Fibroblast of skin of left quadriceps (primary cell): Measurements from ENCODE around the gene DAND5.

Experiments used
- DNase-seq, 2 experiments: peaks; one replicate each; pipeline ENCODE4 v3.0.0-alpha.2; 2013; ENCODE audit warnings: low read depth in 2 of 2

The DAND5 gene

DNA sequence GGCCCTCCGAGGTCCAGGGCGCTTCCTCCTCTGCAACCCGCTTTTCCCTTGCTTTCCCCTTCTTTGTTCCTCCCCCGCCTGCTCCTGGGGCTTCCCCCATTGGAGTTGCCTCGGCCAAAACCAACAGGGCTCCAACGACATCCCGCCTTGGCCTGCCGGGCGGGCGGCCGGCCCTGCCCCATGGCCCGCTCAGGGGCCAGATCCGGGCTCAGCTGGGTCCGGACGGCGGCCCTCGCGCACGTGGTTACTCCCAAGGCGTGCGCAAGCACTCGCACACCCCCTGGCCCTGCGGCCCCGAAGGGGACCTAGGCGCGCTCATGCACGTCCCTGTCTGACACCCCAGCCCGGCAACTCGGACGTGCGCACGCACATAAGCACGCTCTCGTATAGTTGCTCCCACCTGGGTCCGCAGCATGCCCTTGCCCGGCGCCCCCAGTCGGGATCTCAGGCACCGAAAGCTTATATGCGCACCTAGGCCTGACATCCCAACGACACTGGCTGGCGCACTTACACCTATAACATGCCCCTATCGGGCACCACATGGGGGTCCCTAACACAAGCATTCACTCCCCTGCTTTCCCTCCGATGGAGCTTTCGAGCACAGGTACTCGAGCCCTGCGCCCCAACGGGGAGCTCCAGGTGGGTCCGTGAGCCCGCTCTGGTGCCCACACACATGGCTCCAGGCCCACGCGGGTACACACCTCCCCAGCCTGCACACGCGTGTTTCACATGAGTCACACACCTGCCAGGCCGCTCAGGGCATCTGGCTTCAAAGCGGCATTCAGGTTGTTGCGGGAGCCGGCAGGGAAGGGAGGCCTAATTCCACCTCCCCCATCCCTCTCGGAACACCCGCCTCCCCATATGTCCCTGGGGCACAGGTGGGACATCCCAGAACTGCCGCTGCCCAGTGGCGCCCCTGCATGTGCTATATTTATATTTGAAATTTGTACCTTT lies 40.9 kb downstream of the DAND5 start:
- DNase-seq = no peak

DNA sequence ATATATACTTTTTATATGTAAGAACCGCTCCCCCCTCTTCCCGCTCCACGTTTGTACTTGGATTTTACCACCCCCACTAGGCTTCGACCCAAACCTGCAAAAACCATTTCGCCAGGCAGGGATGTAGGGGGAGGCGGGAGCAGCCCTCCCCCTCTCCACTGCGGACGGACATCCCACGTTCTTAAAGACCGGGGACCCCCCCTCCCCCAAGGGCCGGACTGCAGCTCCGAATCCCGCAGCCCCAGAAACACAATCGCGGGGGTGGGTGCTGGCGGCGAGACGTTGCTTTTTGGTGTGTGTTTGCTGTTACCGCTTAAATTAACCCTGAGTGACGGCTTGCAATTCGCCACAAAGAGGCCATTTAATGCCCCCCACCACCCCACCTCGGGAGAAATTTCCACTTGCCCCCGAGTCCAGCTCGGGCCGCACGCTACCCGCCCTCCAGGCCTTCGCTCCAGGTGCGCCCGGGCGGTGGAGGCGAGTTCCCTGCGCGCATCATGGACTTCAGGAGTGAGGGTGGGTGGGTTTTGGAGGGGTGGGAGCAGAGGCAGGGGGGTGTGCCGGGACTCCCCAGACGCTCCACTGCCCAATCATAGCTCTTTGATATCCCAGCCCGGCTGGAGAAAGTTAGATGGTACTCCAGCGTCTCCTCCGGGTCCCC lies 41.7 kb downstream of the DAND5 start:
- no peak for DNase-seq

DNA sequence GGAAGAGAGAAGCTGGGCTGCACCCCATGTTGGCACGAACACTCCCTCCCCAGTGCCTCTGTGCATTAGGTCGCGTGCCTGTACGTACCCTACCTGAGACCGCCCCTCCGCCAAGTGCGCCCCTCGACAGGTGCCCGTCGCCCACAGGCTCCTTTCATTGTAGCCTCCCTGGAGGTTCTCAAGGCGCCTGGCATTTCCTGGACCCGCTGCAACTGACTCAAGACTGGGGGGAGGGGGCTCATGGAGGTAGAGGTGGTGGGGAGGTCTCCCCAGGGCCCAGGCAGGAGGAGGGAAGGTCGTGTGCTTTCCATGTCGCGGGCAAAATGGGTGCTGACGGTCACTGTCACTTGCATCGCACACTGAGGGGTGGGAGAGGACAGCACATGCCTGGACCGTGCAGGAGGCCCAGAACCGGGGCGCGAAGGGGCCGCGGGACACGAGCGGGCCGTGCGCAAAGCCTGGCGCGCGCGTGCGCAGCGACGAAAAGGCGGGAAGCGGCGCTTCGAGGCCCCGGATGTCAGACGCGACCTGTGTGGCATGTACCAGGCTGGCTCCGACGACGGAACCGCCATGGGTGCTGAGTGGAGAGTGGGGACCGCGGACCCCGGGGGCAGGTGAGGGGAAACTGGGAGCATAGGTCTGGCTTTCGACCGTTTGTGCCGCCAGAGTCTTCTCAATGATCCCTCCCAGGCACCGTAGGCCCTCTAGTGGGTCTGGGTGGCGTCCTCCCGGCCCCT lies 42.4 kb downstream of the DAND5 start:
- no peak for DNase-seq

DNA sequence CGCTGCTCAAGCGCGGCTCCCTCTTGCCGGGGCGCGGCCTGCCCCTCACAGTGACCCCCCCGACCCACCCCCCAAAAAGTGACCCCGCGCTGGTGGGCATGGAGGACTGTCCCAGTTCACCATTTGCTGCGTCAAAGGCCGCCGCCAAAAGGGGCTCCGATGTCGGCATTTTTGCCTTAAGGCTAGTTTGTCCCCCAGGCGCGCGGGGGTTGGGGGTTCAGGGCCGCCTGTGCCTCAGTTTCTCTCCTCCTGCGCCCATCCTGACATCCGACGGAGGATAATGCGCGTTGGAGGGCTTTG lies 43.0 kb downstream of the DAND5 start:
- DNase-seq = no peak

DNA sequence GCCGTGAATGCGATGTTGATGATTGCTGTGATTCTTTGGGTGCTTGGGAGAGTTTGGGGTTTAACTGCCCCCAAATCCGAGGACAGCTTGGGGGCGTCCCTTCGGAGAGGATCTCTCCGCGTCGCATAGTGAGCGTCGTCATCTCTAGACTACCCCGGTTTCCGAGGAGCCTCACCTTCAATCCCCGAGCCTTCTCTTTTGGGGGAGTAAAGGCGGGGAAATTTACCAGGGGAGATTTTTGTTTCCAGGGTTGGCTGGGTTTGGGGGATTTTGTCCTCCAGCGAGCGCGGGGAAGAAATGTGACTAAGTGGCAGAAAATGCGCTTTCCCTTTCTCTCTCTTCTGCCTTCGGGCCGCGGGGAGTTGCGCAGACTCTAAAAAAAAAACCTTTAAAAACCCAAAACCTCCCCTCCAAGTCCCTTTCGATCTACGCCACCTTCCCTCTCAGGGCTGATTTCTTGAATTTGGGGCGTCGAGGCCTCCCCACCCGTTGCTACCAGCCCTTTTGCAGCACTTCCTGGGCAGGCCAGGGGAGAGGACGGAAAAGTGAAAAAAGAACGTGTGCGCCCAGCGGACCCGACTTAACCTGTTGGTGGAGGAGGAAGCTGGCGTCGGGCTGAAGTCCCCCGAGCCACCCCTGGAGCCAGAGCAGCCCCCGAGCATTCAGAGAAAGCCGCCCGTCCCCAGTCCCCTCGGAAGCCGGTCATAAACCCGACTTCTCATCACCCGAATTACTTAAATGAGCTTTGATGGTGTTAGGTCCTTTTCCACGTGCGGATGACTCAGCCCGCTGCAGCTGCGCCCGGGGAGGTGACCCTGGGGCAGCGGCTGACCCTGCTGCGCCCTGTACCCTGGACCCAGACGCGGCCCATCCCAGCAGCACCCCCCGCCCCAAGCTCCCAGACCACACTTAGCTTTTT lies 43.6 kb downstream of the DAND5 start:
- no peak for DNase-seq

DNA sequence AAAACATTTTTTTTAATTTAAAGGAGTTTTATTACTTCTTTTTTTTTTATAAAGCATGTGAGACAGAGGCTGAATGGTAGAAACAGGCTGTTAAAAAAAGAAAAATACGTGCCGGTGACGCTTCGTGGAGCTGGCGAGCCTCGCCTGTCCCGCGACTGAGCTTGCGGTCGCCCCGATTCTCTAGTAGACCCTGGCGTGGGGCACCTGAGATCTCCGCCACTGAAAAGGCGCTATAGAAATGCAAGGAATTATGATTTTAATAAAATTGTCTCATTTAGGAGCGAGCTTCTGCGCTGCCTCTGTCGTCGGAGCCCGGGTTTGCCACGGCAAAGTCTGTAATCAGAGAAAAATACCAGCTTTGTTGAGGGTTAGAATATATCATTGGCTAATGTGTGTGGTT lies 44.3 kb downstream of the DAND5 start:
- no peak for DNase-seq

DNA sequence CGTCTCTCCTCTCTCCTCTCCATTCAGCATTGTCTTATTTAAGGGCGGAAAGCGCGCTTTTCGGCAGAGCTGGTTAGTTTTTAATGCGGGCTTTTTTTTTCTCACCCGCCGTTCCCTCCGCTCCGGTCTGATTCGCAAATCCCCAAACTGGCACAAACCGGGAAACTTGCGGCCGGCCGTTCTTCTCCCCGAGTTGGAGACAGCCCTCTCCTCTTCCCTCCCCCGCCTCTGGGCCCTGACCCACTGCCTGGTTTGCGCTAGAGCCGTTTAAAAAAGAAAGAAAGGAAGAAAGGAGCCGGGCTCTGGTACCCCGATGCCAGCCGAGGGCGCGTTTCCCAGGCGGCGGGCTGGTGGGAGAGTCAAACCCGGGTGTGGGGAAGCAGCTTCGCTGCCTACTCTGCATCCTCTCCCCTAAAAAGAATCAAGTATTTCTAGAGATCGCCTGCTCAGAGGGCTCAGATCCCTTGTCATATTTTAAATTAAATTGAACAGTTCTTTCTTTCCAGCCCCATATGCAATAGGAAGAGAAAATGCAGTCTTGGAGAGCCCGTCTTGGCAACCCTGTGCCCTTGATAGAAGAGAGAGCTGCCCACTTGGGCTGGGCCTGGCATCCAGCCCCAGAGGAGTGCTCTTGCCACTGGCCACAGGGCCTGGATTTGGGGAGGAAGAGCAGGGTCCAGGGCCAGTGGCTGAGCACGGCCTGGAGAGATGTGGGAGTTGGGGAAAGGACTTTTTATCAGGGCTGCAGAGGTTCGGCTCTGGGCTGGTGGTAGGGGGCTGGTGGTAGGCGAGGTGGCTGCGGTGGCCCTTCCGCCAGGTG lies 44.9 kb downstream of the DAND5 start:
- no peak for DNase-seq

DNA sequence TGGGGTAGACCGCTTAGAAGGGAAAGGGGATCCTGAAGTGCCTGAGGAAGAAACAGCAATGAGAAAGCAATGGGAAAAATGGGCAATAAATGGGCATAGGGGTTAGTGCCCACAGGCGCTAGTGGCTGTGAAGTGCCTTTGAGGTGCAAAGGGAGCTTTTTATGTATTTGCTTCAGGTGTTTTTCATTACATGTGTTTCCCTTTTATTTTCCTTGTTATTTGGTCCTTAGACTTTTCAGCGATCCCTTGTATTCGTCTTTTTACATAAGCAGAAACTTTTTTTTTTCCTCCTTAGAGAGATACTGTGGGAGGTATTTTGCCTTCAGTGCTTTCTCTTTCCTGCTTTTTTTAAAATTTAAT lies 45.5 kb downstream of the DAND5 start:
- DNase-seq = no peak

DNA sequence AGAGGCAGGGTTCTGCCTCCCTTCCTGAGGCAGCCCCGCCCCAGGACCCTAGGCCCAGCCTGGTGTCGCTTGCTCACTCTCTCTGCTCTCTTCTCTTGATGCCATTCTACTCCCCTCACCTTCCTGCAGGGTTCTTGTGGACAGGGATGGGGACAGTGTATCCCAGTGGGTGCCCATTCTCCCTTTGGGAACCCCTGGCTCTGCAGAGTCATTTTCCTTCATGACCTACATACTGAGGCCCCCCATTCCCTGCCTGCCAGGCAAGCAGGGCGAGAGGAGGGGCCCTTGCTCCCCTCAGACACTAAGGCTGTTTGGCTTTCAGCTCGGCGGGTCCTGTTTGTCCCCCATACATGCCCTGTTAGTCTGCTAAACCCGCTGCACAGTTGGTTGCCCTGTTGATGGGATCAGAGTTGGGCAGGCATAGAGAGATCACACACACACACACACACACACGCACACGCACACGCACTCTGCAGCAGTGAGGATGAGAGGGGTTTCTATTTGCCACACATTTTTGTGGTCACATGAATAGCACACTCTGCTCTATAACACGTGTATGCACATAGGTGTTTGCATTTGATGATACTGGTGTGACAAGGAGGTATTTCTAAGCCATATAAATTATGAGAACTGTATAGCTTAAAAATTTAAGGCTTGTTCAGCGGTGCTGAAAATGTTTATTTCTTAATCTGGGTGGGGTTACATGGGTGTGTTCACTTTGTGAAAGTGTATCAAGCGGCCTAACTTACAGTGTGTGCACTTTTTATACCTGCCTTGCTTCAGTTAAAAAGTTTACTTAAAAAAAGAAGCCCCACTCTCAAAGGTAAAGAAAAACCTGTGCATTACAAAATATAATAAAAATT lies 46.2 kb downstream of the DAND5 start:
- DNase-seq = no peak

DNA sequence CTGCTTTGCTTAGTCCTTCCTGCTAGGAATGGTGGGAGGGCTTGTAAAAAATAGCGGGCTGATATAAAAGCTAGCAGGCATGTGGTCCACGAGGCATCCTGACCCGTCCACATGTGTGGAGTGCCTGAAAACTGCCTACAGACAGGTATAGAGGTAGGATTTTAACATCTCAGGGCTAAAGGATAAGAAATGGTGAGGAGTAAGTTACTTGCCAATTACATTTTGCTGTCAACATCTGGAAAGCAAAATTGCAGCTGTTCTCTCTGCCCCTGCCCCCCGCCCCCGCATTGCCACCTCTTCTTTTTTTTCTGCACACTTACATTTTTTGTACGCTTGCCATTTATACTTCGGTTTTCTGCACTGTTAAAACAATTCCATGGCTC lies 46.9 kb downstream of the DAND5 start:
- no peak for DNase-seq

DNA sequence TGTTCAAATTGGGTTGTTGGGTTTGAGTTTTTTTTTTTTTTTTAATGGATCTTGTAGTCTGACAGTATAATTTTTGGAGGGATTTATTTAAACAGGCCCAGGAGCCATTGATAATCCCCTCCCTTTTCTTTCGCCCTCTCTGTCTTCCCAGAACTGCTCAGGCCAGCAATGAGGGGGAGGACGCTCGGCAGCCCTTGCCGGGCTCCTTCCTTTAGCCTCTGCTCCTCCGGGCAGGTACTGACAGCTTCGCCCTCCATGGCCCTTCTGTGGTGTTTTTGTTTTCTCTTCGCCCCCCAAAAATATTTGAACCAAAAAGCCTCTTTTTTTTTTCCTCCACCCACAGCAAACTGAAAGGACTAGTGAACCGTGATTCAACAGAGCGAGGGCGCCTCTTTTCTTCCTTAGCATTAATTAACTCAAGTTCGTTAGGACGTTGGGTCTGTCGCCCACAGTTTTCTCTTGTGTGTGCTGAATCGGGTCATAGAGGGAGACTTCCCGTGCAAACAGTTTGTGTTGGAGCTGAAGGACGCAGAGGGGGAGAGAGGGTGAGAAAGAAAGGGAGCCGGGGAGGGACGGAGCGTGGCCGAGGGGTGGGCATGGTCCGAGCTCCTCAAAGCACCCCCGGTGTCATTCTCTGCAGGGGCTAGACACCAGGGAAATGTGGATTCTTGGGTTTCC lies 47.4 kb downstream of the DAND5 start:
- no peak for DNase-seq

DNA sequence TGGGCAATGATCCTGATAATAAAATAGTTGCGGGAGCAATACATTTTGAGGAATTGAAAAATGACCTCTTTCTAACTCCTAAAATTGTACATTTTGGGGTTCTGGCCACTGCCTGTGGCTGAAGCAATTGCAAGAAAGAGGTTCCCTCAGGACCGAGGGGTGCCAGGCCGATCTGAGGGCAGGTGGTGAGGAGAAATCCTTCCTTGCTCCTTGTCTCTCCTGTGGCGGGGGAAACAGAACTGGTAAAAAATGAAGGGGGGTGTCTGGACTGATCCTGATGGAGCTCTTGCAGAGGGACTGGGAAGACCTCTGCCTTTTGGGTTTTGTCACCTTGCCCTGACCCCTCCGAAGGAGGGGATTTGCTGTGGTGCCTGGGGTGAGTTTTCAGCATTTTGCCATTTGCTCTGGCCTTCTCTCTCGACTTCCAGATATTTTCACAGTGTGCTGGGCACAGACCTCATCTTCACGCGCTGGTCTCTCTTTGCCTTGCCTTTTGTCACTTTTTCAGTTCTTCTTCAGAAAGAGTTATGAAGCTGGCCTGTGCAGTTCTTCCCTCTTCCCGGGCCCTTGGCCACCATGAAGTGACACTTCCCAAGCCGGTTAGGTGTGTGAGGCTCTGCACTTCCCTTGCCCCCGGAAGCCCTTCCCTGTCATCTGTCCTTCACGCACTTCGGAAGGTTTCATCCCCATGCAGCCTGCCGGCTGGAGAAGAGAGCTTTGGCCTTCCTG lies 48.1 kb downstream of the DAND5 start:
- no peak for DNase-seq

DNA sequence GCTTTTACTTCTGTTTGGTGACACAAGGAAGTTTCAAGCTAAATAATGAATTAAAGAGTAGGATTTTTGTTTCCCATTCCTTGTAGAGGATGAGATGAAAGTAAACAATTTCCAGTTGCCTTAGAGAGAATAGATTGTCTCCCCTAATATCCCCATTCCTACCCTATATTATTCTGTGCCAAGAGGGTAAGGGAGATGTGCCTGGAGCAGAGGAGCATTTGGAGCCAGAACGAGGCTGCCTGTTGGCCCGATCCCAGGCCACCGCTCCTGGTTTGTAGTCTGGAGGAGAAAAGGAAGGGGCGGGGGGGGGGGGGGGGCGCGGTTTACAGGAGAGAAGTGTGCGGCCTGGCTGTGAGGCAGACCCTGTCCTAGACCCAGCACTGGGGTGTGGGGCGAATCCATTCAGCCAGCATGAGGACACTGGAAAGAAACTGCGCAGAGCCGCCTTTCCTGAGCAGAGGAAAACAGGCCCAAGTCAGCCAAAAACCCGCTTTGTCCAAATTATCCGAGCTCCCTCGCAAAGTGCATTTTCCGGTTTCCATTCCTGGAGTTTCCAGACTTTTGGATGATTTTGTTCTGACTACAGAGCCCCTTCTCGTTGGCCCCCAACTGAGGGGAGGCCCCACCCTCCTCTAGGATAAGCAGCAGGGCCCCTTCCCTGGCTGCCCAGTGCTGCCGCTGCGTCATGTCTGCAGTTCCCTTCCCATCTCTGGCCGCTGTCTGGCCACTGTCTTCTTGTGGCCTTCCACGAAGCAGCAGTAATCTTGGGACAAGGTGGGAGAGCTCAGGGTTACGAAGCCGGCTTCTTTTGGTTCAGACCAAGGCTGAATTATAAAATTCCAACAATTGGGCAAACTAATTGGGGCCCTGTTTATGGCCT lies 48.9 kb downstream of the DAND5 start:
- DNase-seq = no peak

DNA sequence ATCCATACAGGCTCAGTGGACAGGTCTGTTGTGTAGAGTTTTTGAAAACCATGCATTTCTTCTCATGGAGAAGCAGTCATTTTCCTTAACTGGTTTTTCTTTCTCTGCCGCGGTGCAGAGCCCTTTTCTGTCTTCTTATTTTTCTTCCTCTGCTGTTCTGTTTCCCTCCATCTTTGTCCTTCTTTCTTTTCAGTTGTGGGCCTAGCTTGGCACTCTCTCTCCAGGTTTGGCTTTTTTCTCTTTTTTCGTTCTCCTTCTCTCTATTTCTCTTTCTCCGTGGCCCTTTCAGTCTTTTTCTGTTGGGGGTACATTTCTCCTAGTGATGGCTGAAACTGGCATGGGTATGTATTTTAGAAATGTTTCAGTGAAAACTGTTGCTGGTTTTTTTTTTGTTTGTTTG lies 50.0 kb downstream of the DAND5 start:
- no peak for DNase-seq

DNA sequence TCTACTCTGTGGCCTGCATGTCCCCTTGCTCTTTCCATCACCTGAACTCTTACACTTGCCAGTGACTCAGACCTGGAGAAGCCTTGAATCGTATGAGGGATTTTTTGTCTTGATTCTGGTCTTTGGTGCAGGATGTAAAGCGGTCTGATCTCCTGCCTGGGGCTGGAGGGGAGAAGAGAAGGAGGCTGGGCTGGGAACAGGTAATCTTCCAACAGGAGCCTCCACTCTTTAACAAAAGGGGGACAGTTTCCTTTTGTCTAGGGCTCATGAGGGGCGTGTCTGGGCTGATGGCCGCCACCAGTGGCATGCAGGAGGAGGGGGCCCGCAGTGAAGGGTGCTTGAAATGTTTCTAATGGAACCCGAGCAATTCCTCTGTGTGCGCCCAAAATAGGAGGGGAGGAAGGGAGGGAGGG lies 50.6 kb downstream of the DAND5 start:
- no peak for DNase-seq

DNA sequence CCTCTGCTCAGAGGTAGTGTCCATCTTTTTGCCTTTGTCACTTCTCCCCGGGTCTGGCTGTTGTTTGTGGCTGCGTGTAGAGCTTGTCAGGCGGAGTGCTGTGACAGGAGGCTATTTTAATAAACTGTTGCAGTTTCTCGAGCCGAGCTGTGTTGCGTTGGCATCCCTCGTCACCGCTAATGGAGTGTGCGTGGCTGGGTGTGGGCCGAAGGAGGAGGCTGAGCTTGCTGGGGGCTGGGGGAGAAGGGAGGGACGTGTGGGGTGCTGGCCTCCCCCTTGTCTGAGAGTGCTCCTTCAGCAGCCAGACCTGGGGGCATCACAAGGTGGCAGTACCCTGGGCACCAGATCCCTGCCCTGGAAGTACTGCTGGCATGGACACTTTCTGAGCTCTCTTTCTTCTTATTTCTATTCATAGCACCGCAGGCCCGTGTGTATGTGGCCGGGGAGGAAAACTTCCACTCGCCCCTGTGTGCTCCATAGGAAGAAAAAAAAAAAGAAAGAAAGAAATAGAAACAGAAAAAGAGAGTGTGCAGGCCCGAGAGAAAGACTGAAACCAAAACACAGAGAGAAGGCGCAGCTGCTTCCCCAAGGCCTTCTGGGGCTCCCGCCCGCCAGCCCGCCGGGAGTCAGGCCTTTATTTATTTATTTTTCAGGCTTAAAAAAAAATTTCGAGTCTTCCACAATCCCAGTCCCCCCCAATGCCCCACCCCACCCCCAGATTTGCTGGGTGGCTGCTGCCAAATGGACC lies 52.9 kb downstream of the DAND5 start:
- no peak for DNase-seq
